ENCODE results near the gene MCM7. TPM values are rescaled to one million over a fixed set of nuclear protein-coding genes. Genes with fewer than 3 reads are reported as not detected.
A peak's percentile ranks its signal among the peaks of the same experiment; 100 is the strongest.

Gene MCM7
- polyA plus RNA-seq, 5 donors: 129 to 144 (median 140) TPM

- no peak for DNase-seq
These were observed 25.2 kb upstream of the MCM7 start for GRCh38 chr7:100126239-100126930.

- DNase-seq: no peak
These were observed 23.4 kb upstream of the MCM7 start for GRCh38 chr7:100124301-100125230.

- no peak for DNase-seq
These were observed 21.4 kb upstream of the MCM7 start for GRCh38 chr7:100122568-100122967.

GRCh38 chr7:100122067-100122466, 20.9 kb upstream of the MCM7 start:
- DNase-seq: no peak

GRCh38 chr7:100120733-100121036, 19.5 kb upstream of the MCM7 start:
- no peak for DNase-seq

- peak in 1 of 2 donors; percentile 71 for DNase-seq
These were observed 19.0 kb upstream of the MCM7 start for GRCh38 chr7:100119970-100120732.

- DNase-seq: peak; percentile 93 to 96
These were observed 18.1 kb upstream of the MCM7 start, which contains the start of the genes CNPY4 and TAF6 for GRCh38 chr7:100119072-100119969. Gene CNPY4 (plus strand): TSS chr7:100119634. CDS start chr7:100119745, 111 bp downstream. Gene TAF6 (minus strand): TSS chr7:100119358. CDS start chr7:100114209, 5,149 bp downstream.

- no peak for DNase-seq
These were observed 17.3 kb upstream of the MCM7 start for GRCh38 chr7:100118388-100119071.

GRCh38 chr7:100115026-100115425, 13.8 kb upstream of the MCM7 start:
- no peak for DNase-seq

GRCh38 chr7:100111914-100112313, 10.7 kb upstream of the MCM7 start:
- no peak for DNase-seq

GRCh38 chr7:100111156-100111555, 10.0 kb upstream of the MCM7 start:
- no peak for DNase-seq

- DNase-seq: no peak
These were observed 8.4 kb upstream of the MCM7 start for GRCh38 chr7:100109521-100110163.

- no peak for DNase-seq
These were observed 6.7 kb upstream of the MCM7 start for GRCh38 chr7:100107890-100108289.

GRCh38 chr7:100107125-100107737, 6.0 kb upstream of the MCM7 start:
- DNase-seq: no peak

GRCh38 chr7:100106633-100107032, 5.4 kb upstream of the MCM7 start:
- no peak for DNase-seq

- DNase-seq: no peak
These were observed 4.3 kb upstream of the MCM7 start for GRCh38 chr7:100105534-100105933.

GRCh38 chr7:100102950-100103840, 2.0 kb upstream of the MCM7 start:
- DNase-seq: no peak

- peak; percentile 97 to 98 for DNase-seq
These were observed 679 bp downstream of the MCM7 start for GRCh38 chr7:100100420-100101015.
